SK-N-MC (cell line): Measurements from ENCODE around the gene MCRIP2.

Source experiments
- EZH2 ChIP-seq: fragments of 200-600 bp; sonication (generic); IDR thresholded peaks from one replicate; pipeline ENCODE4 v1.6.1; 2017; ENCODE audit warnings: antibody characterized with exemption
- POLR2AphosphoS5 ChIP-seq: IDR thresholded peaks from 2 replicates; pipeline ENCODE4 v1.6.1; 2012; ENCODE audit warnings: mild to moderate bottlenecking, low read depth, low read length, borderline replicate concordance

DNA sequence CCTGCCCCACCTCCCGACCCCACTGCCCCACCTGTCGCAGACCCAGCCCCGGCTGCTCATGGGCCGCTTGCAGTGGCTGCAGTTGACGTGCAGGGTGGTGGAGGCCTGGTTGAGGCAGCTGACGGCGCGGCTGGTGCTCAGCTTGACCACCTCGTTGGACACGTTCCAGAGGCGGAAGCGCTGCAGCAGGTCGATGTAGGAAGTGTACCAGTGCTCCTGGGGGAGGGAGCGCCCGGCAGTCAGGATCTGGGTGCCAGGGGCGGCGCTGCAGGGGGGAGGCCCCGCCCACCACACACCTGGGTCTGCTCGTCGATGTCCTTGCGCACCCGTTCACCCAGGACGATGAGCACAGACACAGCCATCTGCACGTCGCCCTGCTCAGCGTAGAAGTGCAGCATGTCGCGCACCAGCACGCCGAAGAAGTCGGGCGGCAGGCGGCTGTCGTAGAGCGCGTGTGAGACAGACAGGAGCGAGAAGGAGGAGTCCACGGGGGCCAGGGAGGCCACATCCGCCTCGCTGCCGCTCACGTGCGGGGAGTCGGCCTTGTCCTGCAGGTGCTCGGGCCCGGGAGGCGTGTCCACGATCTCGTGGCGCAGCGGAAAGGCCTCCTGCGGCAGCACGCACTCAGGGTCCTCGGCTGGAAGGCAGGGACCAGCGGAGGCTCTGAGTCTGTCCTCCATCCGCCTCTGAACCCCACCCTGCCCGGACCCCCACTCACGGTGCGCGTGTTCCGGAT lies 43.5 kb downstream of the MCRIP2 start:
- TF ChIP-seq POLR2AphosphoS5: no peak
- no peak for TF ChIP-seq EZH2
